GM13976 (cell line): Measurements from ENCODE around the gene ARHGAP10.

ENCODE experiments used
- DNase-seq: peaks from one replicate; pipeline ENCODE4 v3.0.0; 2012; ENCODE audit warnings: low spot score
- in situ Hi-C: fragments of 300-500 bp; cut with MboI; formaldehyde crosslinking; loops from one replicate; pipeline ENCODE4 v1.12.0; 2022; ENCODE audit warnings: low sequenced_read_pairs, mixed read lengths, inconsistent platforms; ENCODE audit not compliant: unreplicated experiment
- TF ChIP-seq, protein P1 (sequence below): IDR thresholded peaks from 2 replicates; pipeline ENCODE4 v1.5.1; 2012; ENCODE audit warnings: borderline replicate concordance, mild to moderate bottlenecking; ENCODE audit not compliant: insufficient read depth; ENCODE audit errors: extremely low read depth, missing control alignments, control extremely low read depth

ARHGAP10 gene

DNA sequence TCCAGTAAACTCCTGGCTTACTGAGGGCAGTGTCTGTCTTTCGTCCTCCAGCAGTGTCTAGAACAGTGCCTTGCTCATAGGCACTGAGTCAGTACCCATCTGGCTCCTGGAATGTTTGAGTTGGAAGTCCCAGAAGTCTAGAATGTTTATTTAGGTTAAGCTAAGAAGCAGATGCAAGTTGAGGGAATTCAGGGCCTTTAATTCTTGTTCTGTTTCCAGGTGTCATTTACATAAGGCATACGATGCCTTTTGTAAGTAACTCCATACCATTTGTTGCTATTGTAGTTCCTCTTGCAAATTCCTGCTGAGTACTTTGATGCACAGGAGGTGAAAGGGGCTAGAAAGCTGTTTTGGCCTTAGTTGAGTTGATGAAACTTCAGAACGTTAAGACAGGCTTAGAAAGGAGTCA is 22.2 kb downstream of the ARHGAP10 start:
- in situ Hi-C loops: no loop called here
- TF ChIP-seq, protein P1, sequence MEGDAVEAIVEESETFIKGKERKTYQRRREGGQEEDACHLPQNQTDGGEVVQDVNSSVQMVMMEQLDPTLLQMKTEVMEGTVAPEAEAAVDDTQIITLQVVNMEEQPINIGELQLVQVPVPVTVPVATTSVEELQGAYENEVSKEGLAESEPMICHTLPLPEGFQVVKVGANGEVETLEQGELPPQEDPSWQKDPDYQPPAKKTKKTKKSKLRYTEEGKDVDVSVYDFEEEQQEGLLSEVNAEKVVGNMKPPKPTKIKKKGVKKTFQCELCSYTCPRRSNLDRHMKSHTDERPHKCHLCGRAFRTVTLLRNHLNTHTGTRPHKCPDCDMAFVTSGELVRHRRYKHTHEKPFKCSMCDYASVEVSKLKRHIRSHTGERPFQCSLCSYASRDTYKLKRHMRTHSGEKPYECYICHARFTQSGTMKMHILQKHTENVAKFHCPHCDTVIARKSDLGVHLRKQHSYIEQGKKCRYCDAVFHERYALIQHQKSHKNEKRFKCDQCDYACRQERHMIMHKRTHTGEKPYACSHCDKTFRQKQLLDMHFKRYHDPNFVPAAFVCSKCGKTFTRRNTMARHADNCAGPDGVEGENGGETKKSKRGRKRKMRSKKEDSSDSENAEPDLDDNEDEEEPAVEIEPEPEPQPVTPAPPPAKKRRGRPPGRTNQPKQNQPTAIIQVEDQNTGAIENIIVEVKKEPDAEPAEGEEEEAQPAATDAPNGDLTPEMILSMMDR: no peak
- DNase-seq: no peak

DNA sequence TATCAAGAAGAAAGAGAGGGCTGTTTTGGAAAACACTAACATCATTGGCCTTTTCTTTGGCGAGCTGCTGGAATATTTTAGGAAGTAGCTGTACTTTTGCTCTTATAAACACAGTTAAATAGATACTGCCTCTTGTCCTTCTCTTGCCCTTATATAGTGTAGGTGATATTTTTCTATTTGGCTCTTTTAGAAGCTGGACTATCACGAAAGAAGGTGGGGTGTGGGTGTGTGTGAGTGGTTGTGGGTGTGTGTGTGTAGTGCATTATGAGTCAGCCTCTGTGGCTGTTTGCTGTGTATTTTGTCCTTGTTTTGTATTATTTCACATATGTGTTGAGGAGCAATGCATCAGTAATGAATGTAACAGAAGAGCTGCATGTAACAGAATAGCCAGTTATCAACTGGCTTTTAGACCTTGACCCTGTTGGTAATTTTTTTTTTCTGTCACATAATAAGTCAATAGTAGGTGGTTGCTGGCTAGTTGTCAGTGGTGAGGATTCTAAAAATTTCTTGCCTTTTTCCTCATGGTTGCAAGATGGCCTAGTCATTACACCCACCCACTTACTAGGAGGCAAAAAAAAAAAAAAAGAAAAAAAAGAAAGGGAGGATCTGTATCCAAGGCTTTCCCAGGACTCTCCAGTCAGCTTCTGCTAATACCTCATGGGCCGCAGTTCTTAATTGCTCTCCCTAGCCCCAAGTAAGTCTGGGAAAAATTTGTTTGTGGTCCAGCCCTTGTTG is 23.8 kb downstream of the ARHGAP10 start:
- TF ChIP-seq, protein P1: no peak
- DNase-seq: no peak
- in situ Hi-C loops: no loop called here

DNA sequence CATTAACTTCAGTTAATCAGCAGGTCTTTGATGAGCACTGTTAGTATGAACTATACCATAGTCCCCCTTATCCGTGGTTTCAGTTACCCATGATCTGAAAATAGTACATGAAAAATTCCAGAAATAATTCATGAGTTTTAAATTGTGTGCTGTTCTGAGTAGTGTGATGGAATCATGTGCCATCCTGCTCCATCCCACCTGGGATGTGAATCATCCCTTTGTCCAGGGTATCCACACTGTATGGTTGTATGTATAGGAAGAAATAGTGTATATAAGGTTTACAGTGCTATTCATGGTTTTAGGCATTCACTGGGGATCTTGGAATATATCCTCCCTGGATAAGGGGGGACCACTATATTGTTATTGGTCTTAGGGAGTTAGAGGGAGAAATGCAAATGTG is 24.5 kb downstream of the ARHGAP10 start:
- no peak for DNase-seq
- TF ChIP-seq, protein P1: no peak
- in situ Hi-C loops: no loop called here

DNA sequence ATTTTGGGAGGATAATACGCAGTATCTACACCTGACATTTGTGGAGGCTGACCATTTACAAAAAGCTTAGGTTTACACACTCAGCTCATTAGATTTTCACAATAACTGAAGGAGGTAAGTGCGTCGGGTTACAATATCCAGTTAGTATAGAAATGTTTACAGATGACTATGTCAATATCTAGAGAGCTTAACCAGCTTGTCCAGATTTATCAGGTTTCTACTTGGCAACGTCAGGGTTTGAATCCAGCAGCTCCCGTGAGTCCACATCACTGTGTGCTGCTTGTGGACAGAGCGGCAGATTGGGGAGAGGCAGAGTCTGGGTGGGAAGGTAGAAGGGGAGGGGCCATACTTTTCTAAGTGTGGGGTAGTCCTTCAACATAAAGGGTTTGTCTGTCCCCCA is 28.3 kb downstream of the ARHGAP10 start:
- no peak for DNase-seq
- in situ Hi-C loops: no loop called here

DNA sequence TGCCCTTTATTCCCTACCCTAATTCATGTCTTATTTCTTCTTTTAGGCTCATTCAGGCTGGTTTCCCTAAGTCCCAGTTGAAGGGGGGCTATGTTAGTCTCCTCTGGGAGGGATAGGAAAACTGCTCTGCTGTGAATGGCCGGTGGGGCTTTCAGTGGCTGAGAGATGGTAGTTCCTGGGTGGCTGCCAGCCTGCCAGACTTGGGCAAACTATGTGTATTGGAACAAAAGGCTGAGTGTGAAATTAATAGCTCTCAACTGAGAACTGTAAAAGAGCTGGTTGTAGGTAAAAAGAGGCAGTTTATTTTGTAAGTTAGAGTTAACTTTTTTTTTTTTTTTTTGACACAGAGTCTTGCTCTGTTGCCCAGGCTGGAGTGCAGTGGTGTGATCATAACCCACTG is 28.8 kb downstream of the ARHGAP10 start:
- TF ChIP-seq, protein P1: no peak
- in situ Hi-C loops: no loop called here

More for the DNA sequence above, 28.3 kb downstream of the ARHGAP10 start:
- TF ChIP-seq, protein P1: no peak

DNA sequence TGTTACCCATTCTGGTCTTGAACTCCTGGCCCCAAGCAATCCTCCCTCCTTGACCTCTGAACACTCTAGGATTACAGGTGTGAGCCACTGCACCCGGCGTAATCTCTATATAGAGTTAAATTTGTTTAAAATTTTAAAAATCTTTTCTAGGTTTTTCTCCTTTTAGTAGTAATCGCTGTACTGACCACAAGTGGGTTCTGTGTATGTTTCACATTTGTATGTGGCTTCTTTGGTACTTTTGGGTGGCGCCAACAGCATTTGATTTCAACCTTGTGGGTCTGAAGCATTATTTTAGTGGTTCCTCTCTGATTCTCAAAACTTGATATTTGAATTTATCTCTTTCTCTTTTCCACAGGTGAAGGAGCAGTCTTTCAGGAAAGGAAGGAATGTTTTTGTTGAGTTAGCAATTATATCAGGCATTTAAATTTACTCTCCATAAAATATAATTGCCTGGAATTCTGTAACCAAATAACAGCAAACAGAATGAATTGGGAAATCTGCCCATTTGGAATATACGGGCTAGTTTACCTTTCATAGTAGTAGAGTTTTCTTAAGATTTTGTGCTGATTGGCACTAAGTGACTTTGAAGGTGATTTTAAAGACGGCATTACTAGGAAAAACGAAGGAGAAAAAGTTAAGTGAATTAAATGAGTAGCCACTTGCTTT is 29.5 kb downstream of the ARHGAP10 start:
- in situ Hi-C loops: no loop called here
- TF ChIP-seq, protein P1: no peak
- no peak for DNase-seq

More for the DNA sequence above, 28.8 kb downstream of the ARHGAP10 start:
- no peak for DNase-seq
